GM06990 (cell line): ENCODE measurements around the gene ARL6IP5.
A peak's percentile ranks its signal among the peaks of the same experiment; 100 is the strongest.

Experiments
- DNase-seq: peaks from one replicate; pipeline ENCODE4 v3.0.0-alpha.2; 2011; ENCODE audit not compliant: insufficient read length; ENCODE audit errors: extremely low read depth
- H3K27me3 ChIP-seq: replicated peaks from 2 replicates; pipeline ENCODE4 v1.6.0; 2011; ENCODE audit warnings: low read length; ENCODE audit not compliant: control insufficient read depth, insufficient read depth
- H3K36me3 ChIP-seq: 2 replicates; pipeline ENCODE4 v1.5.1; 2011; ENCODE audit warnings: low read length; ENCODE audit not compliant: control insufficient read depth, insufficient read depth
- H3K4me3 ChIP-seq: replicated peaks from 2 replicates; pipeline ENCODE4 v1.5.1; 2011; ENCODE audit warnings: low read depth, mild to moderate bottlenecking, control low read depth, low read length
- CTCF ChIP-seq: IDR thresholded peaks from 2 replicates; pipeline ENCODE4 v1.5.1; 2011; ENCODE audit warnings: low read length, control low read depth, mild to moderate bottlenecking, inconsistent platforms; ENCODE audit not compliant: insufficient read depth, poor library complexity, severe bottlenecking

Gene ARL6IP5

GRCh38 chr3:69082361-69082760 lies 2.4 kb upstream of the ARL6IP5 start:
- no peak for TF ChIP-seq CTCF
- Histone ChIP-seq H3K36me3 (no peaks in the 10 kb centered on the region), H3K4me3 (no peak overlapping the region), H3K27me3 (no peaks in the 10 kb centered on the region)
- no peak for DNase-seq

GRCh38 chr3:69082805-69083204 lies 1.9 kb upstream of the ARL6IP5 start:
- no peak for TF ChIP-seq CTCF
- no peaks in the 10 kb centered on the region for H3K36me3 ChIP-seq
- peak overlapping the region; percentile 29 for H3K4me3 ChIP-seq
- peak; percentile 64 for DNase-seq
- no peaks in the 10 kb centered on the region for H3K27me3 ChIP-seq

- H3K4me3 ChIP-seq: peak overlapping the region; percentile 64
- no peak for TF ChIP-seq CTCF
- no peak for DNase-seq
- H3K27me3 ChIP-seq: no peaks in the 10 kb centered on the region
- no peaks in the 10 kb centered on the region for H3K36me3 ChIP-seq
Measured at GRCh38 chr3:69085168-69085832, 563 bp downstream of the ARL6IP5 start.

- DNase-seq: no peak
- TF ChIP-seq CTCF: no peak
- Histone ChIP-seq H3K27me3 (no peaks in the 10 kb centered on the region), H3K36me3 (no peaks in the 10 kb centered on the region), H3K4me3 (peak overlapping the region; percentile 64)
Measured at GRCh38 chr3:69085833-69086722, 1.3 kb downstream of the ARL6IP5 start.

GRCh38 chr3:69087030-69087791 lies 2.5 kb downstream of the ARL6IP5 start:
- DNase-seq: no peak
- no peak for TF ChIP-seq CTCF
- Histone ChIP-seq H3K27me3 (no peaks in the 10 kb centered on the region), H3K4me3 (peak overlapping the region; percentile 64), H3K36me3 (no peaks in the 10 kb centered on the region)
